Stimulated activated CD4-positive, alpha-beta T cell treated with anti-CD3 and anti-CD28 coated beads, Interleukin-4, amount 100 ng/mL, for 1 hour (primary cell): ENCODE measurements around the gene WRNIP1.

Experiments
- DNase-seq: peaks from one replicate; pipeline ENCODE4 v3.0.0-alpha.2; 2020

WRNIP1 gene

DNA sequence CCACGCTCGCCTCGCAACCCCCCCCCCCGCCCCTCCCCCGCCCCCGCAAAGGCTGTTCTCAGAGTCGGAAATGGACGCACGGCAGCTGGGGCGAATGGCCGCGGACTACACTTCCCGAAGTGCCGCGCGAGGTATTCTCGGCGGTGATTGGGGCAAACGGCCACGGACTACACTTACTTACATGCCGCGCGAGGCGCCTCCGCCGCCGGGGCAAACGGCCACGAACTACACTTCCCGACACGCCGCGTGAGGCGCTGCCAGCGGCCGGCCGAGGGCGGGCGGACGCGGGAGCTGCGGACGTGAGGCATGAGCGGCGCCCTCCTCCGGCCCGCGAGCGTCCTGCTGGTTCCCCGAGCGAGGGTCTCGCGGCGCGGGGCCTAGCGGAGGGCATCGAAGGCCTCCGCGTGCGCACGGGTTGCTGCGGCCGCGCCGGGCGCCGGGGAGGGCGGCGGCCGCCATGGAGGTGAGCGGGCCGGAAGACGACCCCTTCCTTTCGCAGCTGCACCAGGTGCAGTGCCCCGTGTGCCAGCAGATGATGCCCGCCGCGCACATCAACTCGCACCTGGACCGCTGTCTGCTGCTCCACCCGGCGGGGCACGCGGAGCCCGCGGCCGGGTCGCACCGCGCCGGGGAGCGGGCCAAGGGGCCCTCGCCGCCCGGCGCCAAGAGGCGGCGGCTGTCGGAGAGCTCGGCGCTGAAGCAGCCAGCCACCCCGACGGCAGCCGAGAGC, at the start of gene WRNIP1:
WRNIP1 (plus strand) TSS at position 228 of the 730 bp plus-strand sequence; CDS start at position 458, 230 bp downstream.
- peak; percentile 95 for DNase-seq

DNA sequence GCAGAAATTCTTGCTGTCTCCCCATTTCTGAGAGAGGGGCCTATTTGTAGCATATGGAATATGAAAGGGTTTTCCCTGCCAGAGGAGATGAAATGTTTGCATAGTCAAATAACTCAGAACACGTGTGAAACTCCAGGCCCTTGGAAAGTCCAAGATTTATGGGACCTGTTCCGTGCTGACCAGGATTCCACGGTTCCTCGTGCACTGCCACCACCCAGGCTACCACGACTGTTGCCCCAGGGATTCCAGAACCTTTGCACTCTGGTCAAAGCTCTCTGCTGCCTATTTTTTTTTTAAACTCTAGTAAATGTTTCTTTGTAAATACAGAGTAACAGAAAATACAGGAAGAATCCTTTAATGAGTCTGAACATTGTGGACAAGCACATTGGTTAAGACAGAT, 49.5 kb upstream of the WRNIP1 start:
- DNase-seq = no peak

GRCh38 chr6:2716936-2717700, 48.1 kb upstream of the WRNIP1 start:
- DNase-seq = no peak

- DNase-seq = no peak
Measured at GRCh38 chr6:2718334-2719092, 46.7 kb upstream of the WRNIP1 start.

DNA sequence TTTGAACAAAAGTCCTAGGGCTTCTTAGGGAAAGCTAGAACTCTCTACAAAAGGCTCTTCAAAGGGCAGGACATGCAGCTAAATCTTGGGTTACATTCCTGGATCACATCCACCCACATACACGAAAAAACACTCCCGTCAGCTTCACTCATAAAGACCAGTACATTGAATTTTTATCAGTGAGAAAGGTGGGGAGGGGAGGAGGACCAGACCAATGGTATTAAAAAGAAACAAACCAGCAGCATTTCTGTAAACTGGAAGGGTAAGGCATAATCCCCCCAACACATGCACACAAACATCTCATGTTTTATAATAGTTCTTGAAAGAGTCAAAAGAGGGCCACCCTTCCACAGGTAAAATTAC, 46.1 kb upstream of the WRNIP1 start:
- DNase-seq = no peak

DNA sequence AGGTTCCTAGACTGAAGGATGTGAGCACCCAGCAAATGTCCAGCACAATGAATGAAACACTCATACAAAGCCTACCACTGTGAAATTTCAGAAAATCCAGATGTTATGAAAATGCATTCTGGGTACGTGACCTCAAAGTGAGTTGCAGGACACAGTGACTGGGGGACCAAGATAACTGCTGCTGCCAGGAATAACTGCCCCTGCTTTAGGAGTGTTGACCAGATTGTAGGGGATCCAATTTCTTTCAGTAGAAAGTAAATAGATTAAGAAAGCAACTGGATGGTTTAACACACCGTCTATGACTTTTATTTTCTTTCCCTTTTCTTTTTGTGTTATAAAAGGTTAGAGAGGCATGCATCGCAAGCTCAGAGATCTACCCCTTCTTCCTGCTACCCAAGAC, 44.0 kb upstream of the WRNIP1 start:
- no peak for DNase-seq

- DNase-seq = no peak
Measured at GRCh38 chr6:2725364-2725988, 39.7 kb upstream of the WRNIP1 start.

GRCh38 chr6:2725999-2726567, 39.1 kb upstream of the WRNIP1 start:
- no peak for DNase-seq

GRCh38 chr6:2729921-2730320, 35.3 kb upstream of the WRNIP1 start:
- no peak for DNase-seq

- no peak for DNase-seq
Measured at GRCh38 chr6:2730353-2731107, 34.7 kb upstream of the WRNIP1 start.

DNA sequence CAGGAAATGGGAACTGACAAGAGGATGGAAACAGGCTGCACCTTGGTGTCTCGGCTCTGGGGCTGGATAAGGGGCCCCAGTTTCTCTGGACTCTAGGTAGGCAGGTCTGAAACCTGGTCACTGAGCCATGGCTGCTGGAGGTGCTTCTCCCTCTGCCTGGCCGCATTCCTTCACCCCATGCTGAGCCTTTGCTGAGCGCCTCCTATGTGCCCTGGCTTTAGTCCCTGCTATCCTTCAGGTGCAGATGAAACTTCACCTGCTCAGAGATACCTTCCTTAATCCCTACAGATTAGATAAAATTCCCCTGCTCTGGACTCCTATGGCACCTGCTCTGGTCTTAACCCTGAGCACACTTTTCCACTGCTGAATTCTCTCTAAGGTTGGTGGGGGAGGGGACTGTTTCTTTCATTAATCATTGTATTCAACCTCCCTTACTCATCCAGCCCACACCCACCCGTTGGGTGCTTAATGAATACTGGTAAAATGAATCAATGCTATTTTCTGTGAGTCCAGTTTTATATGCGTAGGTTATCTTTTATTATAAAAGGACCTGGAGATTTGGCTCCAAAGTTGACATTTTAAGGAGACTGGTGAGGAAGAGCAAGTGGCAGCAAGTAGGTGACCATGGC, 33.8 kb upstream of the WRNIP1 start:
- no peak for DNase-seq

GRCh38 chr6:2732503-2733089, 32.6 kb upstream of the WRNIP1 start:
- DNase-seq = no peak

GRCh38 chr6:2733324-2733723, 31.9 kb upstream of the WRNIP1 start:
- DNase-seq = peak; percentile 5

- DNase-seq = no peak
Measured at GRCh38 chr6:2733736-2734480, 31.3 kb upstream of the WRNIP1 start.

DNA sequence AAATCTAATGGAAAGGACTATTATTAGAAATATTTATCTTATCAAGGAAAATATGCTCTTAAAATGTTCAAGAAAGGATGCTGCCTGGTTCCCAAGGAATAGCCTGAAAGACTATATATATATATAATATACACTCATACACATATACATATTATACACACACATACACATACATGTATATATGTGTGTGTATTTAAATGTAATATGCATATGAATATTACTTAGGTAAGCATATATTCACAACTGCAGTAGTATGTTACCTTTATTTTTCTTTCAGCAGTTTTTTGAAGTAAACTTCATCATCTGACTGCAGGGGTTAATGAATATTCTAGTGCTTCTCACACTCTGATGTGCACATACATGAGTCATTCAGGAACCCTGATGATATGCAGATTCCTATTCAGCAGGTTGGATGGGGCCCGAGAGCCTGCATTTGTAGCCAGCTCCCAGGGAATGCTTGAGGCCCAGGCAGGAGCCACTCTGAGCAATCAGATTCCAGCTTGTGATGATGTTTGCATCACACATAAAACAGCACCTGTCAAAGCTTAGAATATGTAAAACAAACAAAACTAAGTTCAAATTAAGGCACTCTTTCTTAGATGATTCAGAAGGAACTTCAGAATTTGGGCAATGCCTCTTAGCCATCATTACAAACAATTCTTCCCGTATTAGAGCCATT, 30.6 kb upstream of the WRNIP1 start:
- DNase-seq = no peak

GRCh38 chr6:2737885-2738284, 27.3 kb upstream of the WRNIP1 start:
- DNase-seq = no peak

DNA sequence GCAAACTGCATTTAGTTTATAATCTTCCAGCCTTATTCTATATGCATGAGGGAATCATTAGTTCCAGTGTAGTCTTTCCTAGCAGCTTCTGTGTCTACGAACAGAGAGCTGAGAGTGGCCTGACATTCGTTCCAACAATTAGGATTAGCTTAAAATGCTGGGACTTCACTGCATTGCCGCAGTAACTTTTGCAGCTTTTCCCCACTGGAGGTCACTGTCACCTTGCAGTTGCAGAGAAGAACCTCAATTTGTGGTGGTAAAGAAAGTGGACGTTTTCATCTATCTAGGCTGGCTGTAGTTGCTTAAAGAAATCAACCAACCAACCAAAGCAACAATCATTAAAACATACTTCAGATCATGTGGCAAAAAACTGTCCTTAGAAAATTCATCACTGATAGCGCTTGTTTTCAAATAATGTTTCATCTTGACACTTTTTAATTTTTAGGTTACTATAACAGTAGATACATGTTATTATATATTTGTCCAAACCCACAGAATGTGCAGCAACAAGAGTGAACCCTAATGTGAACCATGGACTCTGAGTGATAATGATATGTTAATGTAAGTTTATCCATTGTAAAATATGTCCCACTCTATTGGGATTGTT, 26.7 kb upstream of the WRNIP1 start:
- DNase-seq = peak; percentile 40

- no peak for DNase-seq
Measured at GRCh38 chr6:2739335-2739734, 25.9 kb upstream of the WRNIP1 start.

DNA sequence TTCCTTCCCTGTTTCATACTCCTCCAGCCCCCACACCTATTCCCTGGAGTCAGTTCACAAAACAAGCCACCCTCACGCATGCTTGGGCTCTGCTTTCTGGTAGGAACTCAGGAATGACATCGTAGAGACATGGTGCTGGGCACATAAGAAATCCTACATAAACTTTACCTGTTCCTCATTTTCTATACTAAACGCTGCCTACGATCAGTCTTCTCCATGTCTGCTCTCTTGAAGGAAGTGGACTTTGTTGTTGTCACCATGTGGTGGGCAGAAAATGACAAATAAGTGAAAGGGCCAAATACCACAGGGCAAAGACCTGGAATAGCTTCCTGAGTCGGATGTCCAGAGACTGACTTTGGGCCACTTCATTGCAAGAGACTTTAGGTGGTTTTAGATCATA, 24.6 kb upstream of the WRNIP1 start:
- no peak for DNase-seq
